HepG2 (cell line): ENCODE measurements around the gene ORC4. TPM values are rescaled to one million over a fixed set of nuclear protein-coding genes. Genes with fewer than 3 reads are reported as not detected.

Source experiments
- ATAC-seq: fragments of 200-7000 bp; cut with Tn5 transposase; 3 replicates; pipeline ENCODE4 v1.9.1; 2020; ENCODE audit warnings: mild to moderate bottlenecking, moderate library complexity
- BruUV-seq: library from RNA; stranded (reverse); fragments of 400-500 nt; replicated peaks from 2 replicates; lab custom pipeline; 2021; lab: Mats Ljungman, UMichigan
- CTCF ChIA-PET: fragments of 300-600 bp; formaldehyde crosslinking; extraction: SDS; loops from one replicate; lab custom pipeline; 2021; ENCODE audit warnings: low total read pairs, inconsistent platforms, low intra/inter-chr PET ratio; lab: Yijun Ruan, JAX
- POLR2A ChIA-PET: fragments of 350-600 bp; sonication (Branson Sonifier 250); formaldehyde crosslinking; loops from one replicate; lab custom pipeline; 2020; ENCODE audit warnings: antibody characterized with exemption, inconsistent platforms; lab: Yijun Ruan, JAX
- DNase-seq: peaks from one replicate; pipeline ENCODE4 v3.0.0-alpha.2; 2015; ENCODE audit warnings: low spot score
- FAIRE-seq: peaks from 3 replicates; lab custom pipeline; 2011; peaks lifted over from hg19 to GRCh38; lab: Jason Lieb, UNC
- H2AFZ ChIP-seq: one replicate; pipeline ENCODE4 v1.6.1; 2011; ENCODE audit warnings: low read length, inconsistent platforms
- H3K27ac ChIP-seq: fragments of 300-600 bp; 3 replicates; pipeline ENCODE4 v1.8.0; 2011; ENCODE audit warnings: mixed run types, mild to moderate bottlenecking, mixed read lengths, low read length, inconsistent platforms; ENCODE audit not compliant: insufficient read depth; ENCODE audit errors: extremely low read length
- H3K27me3 ChIP-seq, 2 experiments: fragments of 200-600 bp in 1 of 2; 2 replicates in 1 of 2; 3 replicates in 1 of 2; pipeline versions ENCODE4 v1.6.0 to v1.8.0; 2011; ENCODE audit warnings: low read length in 2 of 2, mild to moderate bottlenecking in 2 of 2, moderate library complexity in 2 of 2, inconsistent platforms in 1 of 2; ENCODE audit not compliant: insufficient read depth in 2 of 2, control insufficient read depth in 1 of 2
- H3K36me3 ChIP-seq, 2 experiments: fragments of 200-600 bp in 1 of 2; replicated peaks in 1 of 2; 2 replicates in 1 of 2; 3 replicates in 1 of 2; pipeline versions ENCODE4 v1.5.1 to v1.8.0; 2011; ENCODE audit warnings: low read length in 2 of 2, inconsistent platforms in 1 of 2; ENCODE audit not compliant: insufficient read depth in 2 of 2, control insufficient read depth in 1 of 2
- H3K4me1 ChIP-seq: 2 replicates; pipeline ENCODE4 v1.5.1; 2012; ENCODE audit warnings: low read length, inconsistent platforms; ENCODE audit not compliant: insufficient read depth
- H3K4me2 ChIP-seq: 2 replicates; pipeline ENCODE4 v1.6.0; 2011; ENCODE audit warnings: low read depth, low read length, inconsistent platforms
- H3K4me3 ChIP-seq, 3 experiments: fragments of 200-600 bp in 1 of 3; sonication (generic), shearing (Covaris generic) in 1 of 3; replicated peaks in 1 of 3; 2 replicates each; pipeline ENCODE4 v1.5.1; 2011 to 2016; ENCODE audit warnings: low read length in 3 of 3, inconsistent platforms in 2 of 3, low read depth in 2 of 3, mild to moderate bottlenecking in 2 of 3, control low read depth in 1 of 3, mixed read lengths in 1 of 3; ENCODE audit not compliant: insufficient read depth in 1 of 3
- H3K79me2 ChIP-seq: one replicate; pipeline ENCODE4 v1.6.1; 2011; ENCODE audit warnings: low read length, inconsistent platforms; ENCODE audit not compliant: insufficient read depth
- H3K9ac ChIP-seq: 2 replicates; pipeline ENCODE4 v1.6.0; 2011; ENCODE audit warnings: mild to moderate bottlenecking, low read depth, low read length, inconsistent platforms; ENCODE audit not compliant: insufficient read depth
- H3K9me3 ChIP-seq: 2 replicates; pipeline ENCODE4 v1.5.1; 2012; ENCODE audit warnings: mild to moderate bottlenecking, low read length
- H4K20me1 ChIP-seq: 2 replicates; pipeline ENCODE4 v1.6.0; 2011; ENCODE audit warnings: inconsistent platforms, mild to moderate bottlenecking, low read length, moderate library complexity; ENCODE audit not compliant: insufficient read depth
- CBX1 ChIP-seq: IDR thresholded peaks from one replicate; pipeline ENCODE4 v1.6.1; 2016; ENCODE audit warnings: antibody characterized with exemption, low read depth
- EP300 ChIP-seq, 3 experiments: sonication (generic) in 1 of 3; formaldehyde crosslinking in 1 of 3; IDR thresholded peaks; 2 replicates each; pipeline versions ENCODE4 v1.5.1 to v1.6.1; 2011 to 2020; ENCODE audit warnings: low read depth in 2 of 3, low read length in 2 of 3, borderline replicate concordance in 1 of 3, improper control_type of control experiment in 1 of 3, mild to moderate bottlenecking in 1 of 3, missing genetic modification reagents in 1 of 3, moderate library complexity in 1 of 3
- HBP1 ChIP-seq: IDR thresholded peaks from 2 replicates; pipeline ENCODE4 v1.6.1; 2016; ENCODE audit warnings: low read depth, control low read depth
- MYNN ChIP-seq: sonication (generic); formaldehyde crosslinking; IDR thresholded peaks from 2 replicates; pipeline ENCODE4 v1.4.0; 2020; ENCODE audit warnings: mild to moderate bottlenecking, low read depth, missing genetic modification reagents
- NPAS2 ChIP-seq: sonication (generic); formaldehyde crosslinking; IDR thresholded peaks from 2 replicates; pipeline ENCODE4 v1.8.0; 2022; ENCODE audit warnings: mild to moderate bottlenecking, missing genetic modification reagents, borderline replicate concordance
- ONECUT2 ChIP-seq: sonication (generic); formaldehyde crosslinking; IDR thresholded peaks from 2 replicates; pipeline ENCODE4 v1.4.0; 2020; ENCODE audit warnings: missing genetic modification reagents
- PBX3 ChIP-seq: sonication (generic); formaldehyde crosslinking; IDR thresholded peaks from 2 replicates; pipeline ENCODE4 v1.8.1; 2023; ENCODE audit warnings: missing genetic modification reagents, inconsistent platforms, borderline replicate concordance
- RXRA ChIP-seq: sonication (generic); formaldehyde crosslinking; IDR thresholded peaks from 2 replicates; pipeline ENCODE4 v1.5.1; 2020; ENCODE audit warnings: missing genetic modification reagents
- SAP130 ChIP-seq: IDR thresholded peaks from 2 replicates; pipeline ENCODE4 v1.6.1; 2016; ENCODE audit warnings: low read depth
- SKI ChIP-seq: fragments of 450-650 bp; IDR thresholded peaks from one replicate; pipeline ENCODE4 v1.6.1; 2018; ENCODE audit warnings: mild to moderate bottlenecking; ENCODE audit not compliant: partially characterized antibody
- SMARCC2 ChIP-seq: fragments of 450-650 bp; IDR thresholded peaks from 2 replicates; pipeline ENCODE4 v1.6.1; 2017; ENCODE audit warnings: antibody characterized with exemption, mild to moderate bottlenecking
- SRSF9 ChIP-seq: fragments of 200-400 bp; formaldehyde crosslinking; IDR thresholded peaks from 2 replicates; pipeline ENCODE4 v1.6.1; 2018; ENCODE audit warnings: borderline replicate concordance, mild to moderate bottlenecking, low read depth, low read length; ENCODE audit not compliant: insufficient read depth, poor library complexity, severe bottlenecking
- ZC3H13 ChIP-seq: sonication (generic); formaldehyde crosslinking; IDR thresholded peaks from 2 replicates; pipeline ENCODE4 v1.8.1; 2023; ENCODE audit warnings: mild to moderate bottlenecking, missing genetic modification reagents, moderate library complexity
- ZFP90 ChIP-seq: sonication (generic); formaldehyde crosslinking; IDR thresholded peaks from 2 replicates; pipeline ENCODE4 v1.8.0; 2022; ENCODE audit warnings: missing genetic modification reagents, mild to moderate bottlenecking, inconsistent platforms, borderline replicate concordance
- ZNF382 ChIP-seq: sonication (generic); formaldehyde crosslinking; IDR thresholded peaks from 2 replicates; pipeline ENCODE4 v1.5.0; 2020; ENCODE audit warnings: missing genetic modification reagents, mild to moderate bottlenecking, borderline replicate concordance
- ZNF549 ChIP-seq: sonication (generic); formaldehyde crosslinking; IDR thresholded peaks from 2 replicates; pipeline ENCODE4 v1.5.0; 2020; ENCODE audit warnings: missing genetic modification reagents
- ZNF562 ChIP-seq: sonication (generic); formaldehyde crosslinking; IDR thresholded peaks from 2 replicates; pipeline ENCODE4 v1.8.0; 2022; ENCODE audit warnings: missing genetic modification reagents, borderline replicate concordance
- ZNF703 ChIP-seq: sonication (generic); formaldehyde crosslinking; IDR thresholded peaks from 2 replicates; pipeline ENCODE4 v1.5.1; 2020; ENCODE audit warnings: missing genetic modification reagents, mild to moderate bottlenecking, moderate library complexity, borderline replicate concordance
- ZNF747 ChIP-seq: sonication (generic); formaldehyde crosslinking; IDR thresholded peaks from 2 replicates; pipeline ENCODE4 v1.8.1; 2023; ENCODE audit warnings: missing genetic modification reagents, mild to moderate bottlenecking, borderline replicate concordance
- ZNF883 ChIP-seq: sonication (generic); formaldehyde crosslinking; IDR thresholded peaks from 2 replicates; pipeline ENCODE4 v1.5.1; 2020; ENCODE audit warnings: mild to moderate bottlenecking, missing genetic modification reagents; ENCODE audit errors: not compliant biosample characterization
- in situ Hi-C: cut with HindIII; loops from 2 replicates; pipeline ENCODE4 v1.10.0; 2017; ENCODE audit warnings: low pct_unique_long_range_greater_than_20kb; ENCODE audit not compliant: extremely low pct_ligation_motif_present
- intact Hi-C: fragments of 100-400 bp; cut with micrococcal nuclease; formaldehyde crosslinking; loops from one replicate; pipeline ENCODE4 v1.10.0; 2022; ENCODE audit not compliant: unreplicated experiment
- polyA plus RNA-seq, 8 experiments: library from polyadenylated mRNA; depleted of rRNA in 3 of 8; stranded (reverse) in 7 of 8; unstranded in 1 of 8; fragments of >200 nt; fragmentation: Illumina TruSeq in 4 of 8; extraction: Trizol in 4 of 8; gene quantifications; 2 replicates each; pipeline versions ENCODE4 v1.2.1 to v1.2.3, GENCODE V29; 2011 to 2016; ENCODE audit warnings: low read depth in 4 of 8, missing spikeins in 1 of 8, mixed read lengths in 1 of 8; ENCODE audit not compliant: insufficient read depth in 1 of 8
- total RNA-seq, 5 experiments: library from RNA; depleted of rRNA; stranded (reverse); fragments of >200 nt; fragmentation: Illumina TruSeq; extraction: Trizol; gene quantifications; 2 replicates each; pipeline ENCODE4 v1.2.3, GENCODE V29; 2016; ENCODE audit warnings: low read depth in 1 of 5
- TF ChIP-seq, protein P1 (sequence below): sonication (generic); formaldehyde crosslinking; conservative IDR thresholded peaks from 2 replicates; pipeline ENCODE4 v1.4.0; 2020; ENCODE audit warnings: missing genetic modification reagents

Gene ORC4
- total and polyA plus RNA-seq, 2 of the 13 experiments (the other 11 are each of a cell fraction or from before 2014, with no cell fraction given), result 28.6 to 84.8 TPM

GRCh38 chr2:148032215-148032614 lies 11.7 kb upstream of the ORC4 start (continued):
- TF ChIP-seq HBP1 (CRISPR knock-in tag) (no peak), ZFP90 (no peak), ZNF382 (CRISPR knock-in tag) (no peak), ZNF883 (no peak), SKI (no peak), EP300 (IDR thresholded peaks at IDR 0.05; ENCODE audit: low read depth in 2 of 2, low read length in 2 of 2) (no peak), EP300 (CRISPR knock-in tag; IDR thresholded peaks at IDR 0.05; ENCODE audit: borderline replicate concordance) (no peak)

DNA sequence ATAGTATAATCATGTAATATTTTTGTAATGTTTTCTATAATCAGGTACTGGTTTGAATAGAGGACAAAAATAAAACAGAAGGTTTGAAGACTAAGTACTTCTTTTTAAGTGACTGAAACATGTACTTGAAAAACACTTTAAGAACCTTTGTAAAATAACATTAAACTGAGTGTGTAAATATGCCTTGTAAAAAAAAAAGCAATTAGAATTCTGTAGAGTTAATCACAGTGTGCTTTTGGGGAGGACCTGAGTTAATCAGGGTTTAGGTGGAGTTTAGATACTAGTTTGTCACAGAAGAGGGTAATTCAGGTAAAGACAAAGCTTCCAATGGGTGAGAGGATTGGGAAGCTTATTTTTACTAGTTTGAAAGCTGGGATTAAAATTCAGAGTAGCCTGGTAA lies 10.6 kb upstream of the ORC4 start:
- Histone ChIP-seq H3K4me1 (peaks cover 6% of the 10 kb centered on the region), H3K27ac (no peak overlapping the region), H3K4me2 (no peak overlapping the region), H3K27me3 (no peaks in the 10 kb centered on the region), H4K20me1 (no peaks in the 10 kb centered on the region; the same call in 1 of the 2 replicates), H3K9ac (no peak overlapping the region), H3K79me2 (peaks cover 7% of the 10 kb centered on the region), H3K9me3 (no peaks in the 10 kb centered on the region), H2AFZ (no peak overlapping the region), H3K36me3 (no peaks in the 10 kb centered on the region), H3K4me3 (no peak overlapping the region)
- BruUV-seq, result no TSS peak
- intact Hi-C loops (no loop called here), in situ Hi-C loops (no loop called here)
- ChIA-PET CTCF (no interaction called here), POLR2A (interaction anchor here (0.5 to 1.2 kb wide), 2 partner anchors 11 to 186 kb away, joined by 3 to 7 read pairs; partner anchors contain the start of genes ACVR2A, MBD5 and ORC4)
- DNase-seq, result no peak
- no peak for FAIRE-seq
- ATAC-seq, result no peak
- TF ChIP-seq ZNF562 (no peak), PBX3 (no peak), SAP130 (CRISPR knock-in tag) (no peak), CBX1 (no peak), ONECUT2 (CRISPR knock-in tag) (no peak), SRSF9 (no peak), NPAS2 (CRISPR knock-in tag) (no peak), ZNF549 (CRISPR knock-in tag) (no peak), RXRA (CRISPR knock-in tag) (no peak), MYNN (no peak), SMARCC2 (no peak), ZC3H13 (CRISPR knock-in tag) (no peak), ZNF703 (CRISPR knock-in tag) (no peak), ZNF747 (CRISPR knock-in tag) (no peak)
- TF ChIP-seq, protein P1, sequence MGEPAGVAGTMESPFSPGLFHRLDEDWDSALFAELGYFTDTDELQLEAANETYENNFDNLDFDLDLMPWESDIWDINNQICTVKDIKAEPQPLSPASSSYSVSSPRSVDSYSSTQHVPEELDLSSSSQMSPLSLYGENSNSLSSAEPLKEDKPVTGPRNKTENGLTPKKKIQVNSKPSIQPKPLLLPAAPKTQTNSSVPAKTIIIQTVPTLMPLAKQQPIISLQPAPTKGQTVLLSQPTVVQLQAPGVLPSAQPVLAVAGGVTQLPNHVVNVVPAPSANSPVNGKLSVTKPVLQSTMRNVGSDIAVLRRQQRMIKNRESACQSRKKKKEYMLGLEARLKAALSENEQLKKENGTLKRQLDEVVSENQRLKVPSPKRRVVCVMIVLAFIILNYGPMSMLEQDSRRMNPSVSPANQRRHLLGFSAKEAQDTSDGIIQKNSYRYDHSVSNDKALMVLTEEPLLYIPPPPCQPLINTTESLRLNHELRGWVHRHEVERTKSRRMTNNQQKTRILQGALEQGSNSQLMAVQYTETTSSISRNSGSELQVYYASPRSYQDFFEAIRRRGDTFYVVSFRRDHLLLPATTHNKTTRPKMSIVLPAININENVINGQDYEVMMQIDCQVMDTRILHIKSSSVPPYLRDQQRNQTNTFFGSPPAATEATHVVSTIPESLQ, result no peak
